ENCODE results near the gene MYCBPAP. TPM values are rescaled to one million over a fixed set of nuclear protein-coding genes. Genes with fewer than 3 reads are reported as not detected.
A peak's percentile ranks its signal among the peaks of the same experiment; 100 is the strongest.

The MYCBPAP gene
- polyA plus RNA-seq, 3 donors, result not detected

DNA sequence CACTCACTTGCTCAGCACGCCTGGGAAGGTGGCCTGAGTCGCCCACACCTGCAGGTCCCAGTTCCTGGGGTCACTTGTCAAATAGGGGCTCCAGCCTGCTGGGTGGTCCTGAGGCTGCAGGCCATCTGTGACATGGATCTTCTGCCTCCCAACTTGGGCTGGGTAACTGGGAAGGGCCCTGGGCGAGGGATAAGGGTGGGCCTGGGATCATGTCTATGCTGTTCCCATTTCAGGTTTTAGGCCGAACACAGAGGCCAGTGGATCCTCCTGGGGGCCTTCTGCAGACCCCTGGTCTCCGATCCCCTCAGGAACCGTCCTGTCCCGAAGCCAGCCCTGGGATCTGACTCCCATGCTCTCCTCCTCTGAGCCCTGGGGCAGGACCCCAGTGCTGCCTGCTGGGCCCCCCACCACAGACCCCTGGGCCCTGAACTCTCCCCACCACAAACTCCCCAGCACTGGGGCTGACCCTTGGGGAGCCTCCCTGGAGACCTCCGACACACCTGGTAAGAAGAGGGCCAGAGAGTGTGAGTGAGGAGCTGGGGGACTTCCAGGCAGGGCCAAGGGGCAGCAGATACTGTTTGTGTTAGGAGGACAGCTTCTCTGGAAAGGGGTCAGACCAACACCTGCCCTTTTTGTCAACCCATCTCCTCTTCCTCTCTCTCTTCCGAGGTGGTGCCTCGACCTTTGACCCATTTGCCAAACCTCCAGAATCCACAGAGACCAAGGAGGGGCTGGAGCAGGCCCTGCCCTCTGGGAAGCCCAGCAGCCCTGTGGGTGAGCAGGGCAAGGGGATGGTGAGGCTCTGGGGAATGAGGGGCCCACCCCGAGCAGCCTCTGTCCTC, 32.5 kb downstream of the MYCBPAP start:
- TF ChIP-seq, protein P1, sequence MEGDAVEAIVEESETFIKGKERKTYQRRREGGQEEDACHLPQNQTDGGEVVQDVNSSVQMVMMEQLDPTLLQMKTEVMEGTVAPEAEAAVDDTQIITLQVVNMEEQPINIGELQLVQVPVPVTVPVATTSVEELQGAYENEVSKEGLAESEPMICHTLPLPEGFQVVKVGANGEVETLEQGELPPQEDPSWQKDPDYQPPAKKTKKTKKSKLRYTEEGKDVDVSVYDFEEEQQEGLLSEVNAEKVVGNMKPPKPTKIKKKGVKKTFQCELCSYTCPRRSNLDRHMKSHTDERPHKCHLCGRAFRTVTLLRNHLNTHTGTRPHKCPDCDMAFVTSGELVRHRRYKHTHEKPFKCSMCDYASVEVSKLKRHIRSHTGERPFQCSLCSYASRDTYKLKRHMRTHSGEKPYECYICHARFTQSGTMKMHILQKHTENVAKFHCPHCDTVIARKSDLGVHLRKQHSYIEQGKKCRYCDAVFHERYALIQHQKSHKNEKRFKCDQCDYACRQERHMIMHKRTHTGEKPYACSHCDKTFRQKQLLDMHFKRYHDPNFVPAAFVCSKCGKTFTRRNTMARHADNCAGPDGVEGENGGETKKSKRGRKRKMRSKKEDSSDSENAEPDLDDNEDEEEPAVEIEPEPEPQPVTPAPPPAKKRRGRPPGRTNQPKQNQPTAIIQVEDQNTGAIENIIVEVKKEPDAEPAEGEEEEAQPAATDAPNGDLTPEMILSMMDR (IDR thresholded peaks at IDR 0.05), result no peak
- H3K27me3 Mint-ChIP-seq (ENCODE audit: low read depth in 3 of 3), result peaks cover 10 to 24% (median 17%) of the 10 kb centered on the region in 3 donors
- Histone ChIP-seq H3K4me2 (replicated peaks; ENCODE audit: extremely low read depth, low read length, poor library complexity, severe bottlenecking) (peak overlapping the region; percentile 99), H2AFZ (ENCODE audit: insufficient read depth, low read depth, low read length, poor library complexity, severe bottlenecking) (peak overlapping the region; percentile 96), H3K79me2 (ENCODE audit: insufficient read depth, low read length) (no peaks in the 10 kb centered on the region), H3K9me3 (replicated peaks in 1 of 2; ENCODE audit: control insufficient read depth in 1 of 2, insufficient read depth in 1 of 2, low read length in 2 of 2) (no peaks in the 10 kb centered on the region), H3K36me3 (replicated peaks in 1 of 2; ENCODE audit: control insufficient read depth in 1 of 2, insufficient read depth in 2 of 2, low read length in 2 of 2) (no peaks in the 10 kb centered on the region), H3K9ac (ENCODE audit: insufficient read depth, low read length, poor library complexity, severe bottlenecking) (no peak overlapping the region), H3K27me3 (ENCODE audit: control insufficient read depth in 2 of 2, insufficient read depth in 2 of 2, low read length in 2 of 2) (no peaks in the 10 kb centered on the region), H4K20me1 (ENCODE audit: insufficient read depth, low read length) (no peaks in the 10 kb centered on the region), H3K4me1 (ENCODE audit: control insufficient read depth in 1 of 2, insufficient read depth in 2 of 2, low read length in 2 of 2) (peaks cover 17 to 23% of the 10 kb centered on the region in 2 donors), H3K27ac (ENCODE audit: low read depth in 1 of 2, low read length in 2 of 2) (no peak overlapping the region), H3K4me3 (replicated peaks in 1 of 3; ENCODE audit: low read depth in 2 of 3, low read length in 3 of 3) (peak overlapping the region in 1 of 3 experiments; percentile 85)
- H3K36me3 Mint-ChIP-seq, result no peaks in the 10 kb centered on the region
- WGBS (ENCODE audit: insufficient coverage), result 95% methylated on average over 7 of the region's 11 CpGs
- H3K27ac Mint-ChIP-seq, result no peak overlapping the region
- no peaks in the 10 kb centered on the region for H3K9me3 Mint-ChIP-seq
- H3K4me3 Mint-ChIP-seq, result peak overlapping the region; percentile 84 to 95
- DNase-seq, result no peak
- peaks cover 24% of the 10 kb centered on the region for H3K4me1 Mint-ChIP-seq
- intact Hi-C loops (cut with micrococcal nuclease), result loop anchor here (5.0 to 10.0 kb wide), 4 partner anchors 56 to 304 kb away; partner anchors contain the start of gene ANKRD40 (in 1 of the 2)

DNA sequence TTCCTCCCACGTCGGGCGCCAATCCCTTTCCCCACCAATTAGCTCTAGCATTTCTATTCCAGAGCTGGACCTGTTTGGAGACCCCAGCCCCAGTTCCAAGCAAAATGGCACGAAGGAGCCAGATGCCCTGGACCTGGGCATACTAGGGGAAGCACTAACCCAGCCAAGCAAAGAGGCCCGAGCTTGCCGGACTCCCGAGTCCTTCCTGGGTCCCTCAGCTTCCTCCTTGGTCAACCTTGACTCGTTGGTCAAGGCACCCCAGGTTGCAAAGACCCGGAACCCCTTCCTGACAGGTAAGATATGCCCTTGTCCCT, 33.1 kb downstream of the MYCBPAP start:
- Histone ChIP-seq H3K4me3 (replicated peaks in 1 of 3; ENCODE audit: low read depth in 2 of 3, low read length in 3 of 3) (peak overlapping the region; percentile 31 to 85 (median 48)), H2AFZ (ENCODE audit: insufficient read depth, low read depth, low read length, poor library complexity, severe bottlenecking) (peak overlapping the region; percentile 96), H3K79me2 (ENCODE audit: insufficient read depth, low read length) (no peaks in the 10 kb centered on the region), H3K27me3 (ENCODE audit: control insufficient read depth in 2 of 2, insufficient read depth in 2 of 2, low read length in 2 of 2) (no peaks in the 10 kb centered on the region), H3K9ac (ENCODE audit: insufficient read depth, low read length, poor library complexity, severe bottlenecking) (peak overlapping the region; percentile 60), H3K27ac (ENCODE audit: low read depth in 1 of 2, low read length in 2 of 2) (no peak overlapping the region), H3K36me3 (replicated peaks in 1 of 2; ENCODE audit: control insufficient read depth in 1 of 2, insufficient read depth in 2 of 2, low read length in 2 of 2) (no peaks in the 10 kb centered on the region), H4K20me1 (ENCODE audit: insufficient read depth, low read length) (no peaks in the 10 kb centered on the region), H3K9me3 (replicated peaks in 1 of 2; ENCODE audit: control insufficient read depth in 1 of 2, insufficient read depth in 1 of 2, low read length in 2 of 2) (no peaks in the 10 kb centered on the region), H3K4me2 (replicated peaks; ENCODE audit: extremely low read depth, low read length, poor library complexity, severe bottlenecking) (peak overlapping the region; percentile 99), H3K4me1 (ENCODE audit: control insufficient read depth in 1 of 2, insufficient read depth in 2 of 2, low read length in 2 of 2) (peaks cover 17 to 23% of the 10 kb centered on the region in 2 donors)
- no peaks in the 10 kb centered on the region for H3K36me3 Mint-ChIP-seq
- H3K9me3 Mint-ChIP-seq, result no peaks in the 10 kb centered on the region
- intact Hi-C loops (cut with micrococcal nuclease), result loop anchor here (5.0 to 10.0 kb wide), 4 partner anchors 57 to 303 kb away; partner anchors contain the start of gene ANKRD40 (in 1 of the 2)
- peaks cover 24% of the 10 kb centered on the region for H3K4me1 Mint-ChIP-seq
- H3K27me3 Mint-ChIP-seq (ENCODE audit: low read depth in 3 of 3), result peaks cover 11 to 26% (median 18%) of the 10 kb centered on the region in 3 donors
- peak overlapping the region in 1 of 7 donors; percentile 60 for H3K27ac Mint-ChIP-seq
- WGBS (ENCODE audit: insufficient coverage), result 45% methylated on average over 4 of the region's 9 CpGs
- peak overlapping the region; percentile 84 to 95 for H3K4me3 Mint-ChIP-seq
- no peak for DNase-seq
- TF ChIP-seq, protein P1 (IDR thresholded peaks at IDR 0.05), result no peak
